GM23248 (cell line): ENCODE measurements around the gene ATP6V1B1. TPM values are rescaled to one million over a fixed set of nuclear protein-coding genes. Genes with fewer than 3 reads are reported as not detected.
A peak's percentile ranks its signal among the peaks of the same experiment; 100 is the strongest.

Experiments used
- DNase-seq: peaks from one replicate; pipeline ENCODE4 v3.0.0-alpha.2; 2015
- H2AFZ ChIP-seq: fragments of 200-600 bp; sonication (generic); 2 replicates; pipeline ENCODE4 v1.6.1; 2016; ENCODE audit warnings: antibody characterized with exemption
- H3F3A ChIP-seq: fragments of 200-600 bp; sonication (generic); 2 replicates; pipeline ENCODE4 v1.6.1; 2016; ENCODE audit warnings: mild to moderate bottlenecking, antibody characterized with exemption, mixed run types; ENCODE audit not compliant: insufficient read depth
- H3K27ac ChIP-seq: fragments of 200-600 bp; sonication (generic); 2 replicates; pipeline ENCODE4 v1.5.1; 2016; ENCODE audit warnings: mild to moderate bottlenecking
- H3K27me3 ChIP-seq: fragments of 200-600 bp; sonication (generic); replicated peaks from 2 replicates; pipeline ENCODE4 v1.6.1; 2016; ENCODE audit warnings: mild to moderate bottlenecking; ENCODE audit not compliant: insufficient read depth
- H3K36me3 ChIP-seq: fragments of 200-600 bp; sonication (generic); 2 replicates; pipeline ENCODE4 v1.6.1; 2016; ENCODE audit warnings: low read depth, mild to moderate bottlenecking
- H3K4me1 ChIP-seq: fragments of 200-600 bp; sonication (generic); 2 replicates; pipeline ENCODE4 v1.6.1; 2016; ENCODE audit warnings: mild to moderate bottlenecking; ENCODE audit not compliant: insufficient read depth
- H3K4me2 ChIP-seq: fragments of 200-600 bp; sonication (generic); one replicate; pipeline ENCODE4 v1.6.1; 2016; ENCODE audit warnings: mild to moderate bottlenecking; ENCODE audit not compliant: unreplicated experiment
- H3K4me3 ChIP-seq: fragments of 200-600 bp; sonication (generic); 2 replicates; pipeline ENCODE4 v1.5.1; 2016; ENCODE audit warnings: mild to moderate bottlenecking
- H3K79me2 ChIP-seq: fragments of 200-600 bp; sonication (generic); 2 replicates; pipeline ENCODE4 v1.6.1; 2016; ENCODE audit warnings: mild to moderate bottlenecking; ENCODE audit not compliant: insufficient read depth
- H3K9ac ChIP-seq: fragments of 200-600 bp; sonication (generic); 2 replicates; pipeline ENCODE4 v1.6.1; 2016; ENCODE audit warnings: mild to moderate bottlenecking
- H3K9me2 ChIP-seq: fragments of 200-600 bp; sonication (generic); 2 replicates; pipeline ENCODE4 v1.6.1; 2016; ENCODE audit warnings: mixed run types, mild to moderate bottlenecking, moderate library complexity; ENCODE audit not compliant: insufficient read depth
- H3K9me3 ChIP-seq: fragments of 200-600 bp; sonication (generic); one replicate; pipeline ENCODE4 v1.6.1; 2017; ENCODE audit warnings: low read depth
- H4K20me1 ChIP-seq: fragments of 200-600 bp; sonication (generic); 2 replicates; pipeline ENCODE4 v1.6.0; 2016; ENCODE audit not compliant: insufficient read depth
- EZH2 ChIP-seq: fragments of 200-600 bp; sonication (generic); IDR thresholded peaks from 2 replicates; pipeline ENCODE4 v1.6.1; 2018; ENCODE audit warnings: antibody characterized with exemption, mild to moderate bottlenecking; ENCODE audit not compliant: insufficient read depth, poor library complexity, severe bottlenecking
- EZH2phosphoT487 ChIP-seq: fragments of 200-600 bp; sonication (generic); IDR thresholded peaks from 2 replicates; pipeline ENCODE4 v1.6.1; 2018; ENCODE audit warnings: antibody characterized with exemption, moderate library complexity, mild to moderate bottlenecking, low read depth; ENCODE audit not compliant: insufficient read depth
- WGBS, 2 experiments: methylation state at CpG; one replicate each; pipeline ENCODE4 v1.1.6; 2015 to 2017; ENCODE audit warnings: low lambda C conversion rate in 2 of 2, low coverage in 1 of 2; ENCODE audit errors: missing lambda C conversion rate in 2 of 2; 5-methylcytosine and 5-hydroxymethylcytosine counted together
- in situ Hi-C: fragments of 300-500 bp; cut with MboI; formaldehyde crosslinking; loops from 2 replicates; pipeline ENCODE4 v1.15.0; 2020
- polyA plus RNA-seq: library from polyadenylated mRNA; unstranded; fragments of >200 nt; fragmentation: Nextera tagmentation; extraction: Ambion mirVana; gene quantifications from 2 replicates; pipeline ENCODE4 v1.2.1, GENCODE V29; 2016
- total RNA-seq: library from RNA; depleted of rRNA; stranded (reverse); fragments of >200 nt; shearing (Covaris generic); gene quantifications from 2 replicates; pipeline ENCODE4 v1.2.3, GENCODE V29; 2014

ATP6V1B1 gene
- total and polyA plus RNA-seq, 2 experiments from 2014 or later: 0.60 TPM; not detected in 1

GRCh38 chr2:70983506-70984227, 48.0 kb downstream of the ATP6V1B1 start:
- no peaks in the 10 kb centered on the region for H3K9me2 ChIP-seq
- no peaks in the 10 kb centered on the region for H3F3A ChIP-seq
- no peaks in the 10 kb centered on the region for H4K20me1 ChIP-seq
- in situ Hi-C loops: no loop called here
- TF ChIP-seq EZH2: no peak
- no peak for TF ChIP-seq EZH2phosphoT487
- no peak overlapping the region for H3K4me2 ChIP-seq
- 0 out of 2 replicates have a peak, but pooled peaks cover 6% of the 10 kb centered on the region for H3K36me3 ChIP-seq
- H2AFZ ChIP-seq: no peak overlapping the region
- no peaks in the 10 kb centered on the region for H3K4me1 ChIP-seq
- no peak overlapping the region for H3K27ac ChIP-seq
- H3K9me3 ChIP-seq: no peaks in the 10 kb centered on the region
- DNase-seq: no peak
- no peaks in the 10 kb centered on the region for H3K27me3 ChIP-seq
- H3K9ac ChIP-seq: no peak overlapping the region
- no peak overlapping the region for H3K4me3 ChIP-seq
- WGBS, 2 experiments: 76 to 81% methylated on average over 8 of the region's 8 CpGs
- H3K79me2 ChIP-seq: no peaks in the 10 kb centered on the region

- no peaks in the 10 kb centered on the region for H3K9me3 ChIP-seq
- no peak overlapping the region for H3K4me2 ChIP-seq
- DNase-seq: no peak
- TF ChIP-seq EZH2 (no peak), EZH2phosphoT487 (no peak)
- no peaks in the 10 kb centered on the region for H3K27me3 ChIP-seq
- H2AFZ ChIP-seq: no peak overlapping the region
- H3F3A ChIP-seq: no peaks in the 10 kb centered on the region
- no peak overlapping the region for H3K4me3 ChIP-seq
- no peaks in the 10 kb centered on the region for H4K20me1 ChIP-seq
- no peak overlapping the region for H3K27ac ChIP-seq
- 63 to 65% methylated on average over 3 of the region's 3 CpGs for WGBS, 2 experiments
- in situ Hi-C loops: no loop called here
- H3K9me2 ChIP-seq: no peaks in the 10 kb centered on the region
- H3K36me3 ChIP-seq: peaks cover 6% of the 10 kb centered on the region; the same call in 1 of the 2 replicates
- H3K79me2 ChIP-seq: no peaks in the 10 kb centered on the region
- H3K9ac ChIP-seq: no peak overlapping the region
- no peaks in the 10 kb centered on the region for H3K4me1 ChIP-seq
These were observed 48.5 kb downstream of the ATP6V1B1 start for GRCh38 chr2:70984228-70984575.

GRCh38 chr2:70984576-70985282, 49.0 kb downstream of the ATP6V1B1 start:
- Histone ChIP-seq H3K9me2 (no peaks in the 10 kb centered on the region), H3K27ac (no peak overlapping the region), H3K79me2 (0 out of 2 replicates have a peak, but pooled peaks cover under 1% of the 10 kb centered on the region), H3K9me3 (no peaks in the 10 kb centered on the region), H3K4me2 (no peak overlapping the region), H2AFZ (no peak overlapping the region), H3K36me3 (peaks cover 6% of the 10 kb centered on the region; the same call in 1 of the 2 replicates), H3K27me3 (no peaks in the 10 kb centered on the region), H3K4me3 (no peak overlapping the region), H3F3A (no peaks in the 10 kb centered on the region), H3K9ac (no peak overlapping the region), H3K4me1 (no peaks in the 10 kb centered on the region), H4K20me1 (no peaks in the 10 kb centered on the region)
- TF ChIP-seq EZH2phosphoT487 (no peak), EZH2 (no peak)
- WGBS, 2 experiments: 60 to 67% methylated on average over 26 to 32 of the region's 32 CpGs
- DNase-seq: peak; percentile 61
- in situ Hi-C loops: no loop called here

- in situ Hi-C loops: no loop called here
- Histone ChIP-seq H3K4me2 (no peak overlapping the region), H2AFZ (no peak overlapping the region), H3K4me3 (no peak overlapping the region), H4K20me1 (no peaks in the 10 kb centered on the region), H3K36me3 (peaks cover 6% of the 10 kb centered on the region; the same call in 1 of the 2 replicates), H3K9me2 (no peaks in the 10 kb centered on the region), H3K79me2 (0 out of 2 replicates have a peak, but pooled peaks cover 6% of the 10 kb centered on the region), H3K4me1 (no peaks in the 10 kb centered on the region), H3K9ac (no peak overlapping the region), H3K27me3 (no peaks in the 10 kb centered on the region), H3F3A (no peaks in the 10 kb centered on the region), H3K9me3 (no peaks in the 10 kb centered on the region), H3K27ac (no peak overlapping the region)
- 71 to 87% methylated on average over 4 to 5 of the region's 5 CpGs for WGBS, 2 experiments
- no peak for DNase-seq
- no peak for TF ChIP-seq EZH2phosphoT487
- TF ChIP-seq EZH2: no peak
These were observed 49.6 kb downstream of the ATP6V1B1 start for GRCh38 chr2:70985283-70985688.
